Lower leg skin (tissue), 4 donors: Measurements from ENCODE around the gene VEGFD. TPM values are rescaled to one million over a fixed set of nuclear protein-coding genes. Genes with fewer than 3 reads are reported as not detected.

ENCODE experiments used
- DNase-seq, 2 donors: peaks; one replicate each; pipeline ENCODE4 v3.0.0-alpha.2; 2019; ENCODE audit warnings: low spot score in 2 of 2
- H3K4me3 ChIP-seq: fragments of 200-600 bp; sonication (generic); 2 replicates; pipeline ENCODE4 v1.5.1; 2017; ENCODE audit warnings: mild to moderate bottlenecking, low read depth; ENCODE audit not compliant: poor library complexity, severe bottlenecking
- POLR2A ChIP-seq, 2 donors: fragments of 450-650 bp; IDR thresholded peaks; one replicate each; pipeline ENCODE4 v1.6.1; 2016 to 2017; ENCODE audit warnings: antibody characterized with exemption in 2 of 2, mild to moderate bottlenecking in 1 of 2, moderate library complexity in 1 of 2
- WGBS, 2 donors: methylation state at CpG; one replicate each; pipeline ENCODE4 v1.1.5; 2018; 5-methylcytosine and 5-hydroxymethylcytosine counted together
- intact Hi-C: fragments of 100-400 bp; cut with DNase I; formaldehyde crosslinking; loops from one replicate; pipeline ENCODE4 v1.15.0; 2023; ENCODE audit warnings: low total_unique reads
- total RNA-seq, 4 donors: library from RNA; depleted of rRNA; stranded (reverse); fragments of >200 nt; gene quantifications; one replicate each; pipeline ENCODE4 v1.1.0, GENCODE V29; 2016
- TF ChIP-seq, protein P1 (sequence below), 3 donors: fragments of 450-650 bp; IDR thresholded peaks; one replicate each; pipeline ENCODE4 v1.5.1; 2016; ENCODE audit warnings: antibody characterized with exemption in 3 of 3, mild to moderate bottlenecking in 3 of 3, moderate library complexity in 2 of 3

The VEGFD gene
- total RNA-seq, 4 donors from 2014 or later: 1.5 to 1.8 TPM; not detected in 2

DNA sequence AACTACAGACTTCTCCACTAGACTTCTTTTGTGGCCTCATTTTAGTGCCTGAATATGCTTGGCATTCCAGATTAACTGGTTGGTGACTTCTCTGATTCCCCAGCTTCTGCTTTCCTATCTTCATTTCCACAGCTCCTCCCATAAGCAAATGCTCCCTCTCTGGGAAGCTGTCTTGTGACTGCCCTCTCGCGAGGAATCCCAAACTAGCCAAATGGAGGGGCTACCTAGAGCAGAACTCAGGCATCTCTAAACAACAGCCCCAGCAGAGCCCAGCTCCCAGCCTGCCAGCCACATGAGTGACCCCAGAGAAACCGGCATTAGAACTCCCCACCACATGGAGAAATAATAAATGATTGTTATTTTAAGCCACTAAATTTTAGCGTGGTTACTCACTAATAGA is 7.6 kb upstream of the VEGFD start:
- no peak for DNase-seq
- intact Hi-C loops: no loop called here
- 75 to 93% methylated on average over 4 of the region's 4 CpGs for WGBS, 2 donors
- TF ChIP-seq, protein P1, sequence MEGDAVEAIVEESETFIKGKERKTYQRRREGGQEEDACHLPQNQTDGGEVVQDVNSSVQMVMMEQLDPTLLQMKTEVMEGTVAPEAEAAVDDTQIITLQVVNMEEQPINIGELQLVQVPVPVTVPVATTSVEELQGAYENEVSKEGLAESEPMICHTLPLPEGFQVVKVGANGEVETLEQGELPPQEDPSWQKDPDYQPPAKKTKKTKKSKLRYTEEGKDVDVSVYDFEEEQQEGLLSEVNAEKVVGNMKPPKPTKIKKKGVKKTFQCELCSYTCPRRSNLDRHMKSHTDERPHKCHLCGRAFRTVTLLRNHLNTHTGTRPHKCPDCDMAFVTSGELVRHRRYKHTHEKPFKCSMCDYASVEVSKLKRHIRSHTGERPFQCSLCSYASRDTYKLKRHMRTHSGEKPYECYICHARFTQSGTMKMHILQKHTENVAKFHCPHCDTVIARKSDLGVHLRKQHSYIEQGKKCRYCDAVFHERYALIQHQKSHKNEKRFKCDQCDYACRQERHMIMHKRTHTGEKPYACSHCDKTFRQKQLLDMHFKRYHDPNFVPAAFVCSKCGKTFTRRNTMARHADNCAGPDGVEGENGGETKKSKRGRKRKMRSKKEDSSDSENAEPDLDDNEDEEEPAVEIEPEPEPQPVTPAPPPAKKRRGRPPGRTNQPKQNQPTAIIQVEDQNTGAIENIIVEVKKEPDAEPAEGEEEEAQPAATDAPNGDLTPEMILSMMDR (IDR thresholded peaks at IDR 0.05): no peak
- TF ChIP-seq POLR2A (IDR thresholded peaks at IDR 0.05): no peak
- no peak overlapping the region for H3K4me3 ChIP-seq

DNA sequence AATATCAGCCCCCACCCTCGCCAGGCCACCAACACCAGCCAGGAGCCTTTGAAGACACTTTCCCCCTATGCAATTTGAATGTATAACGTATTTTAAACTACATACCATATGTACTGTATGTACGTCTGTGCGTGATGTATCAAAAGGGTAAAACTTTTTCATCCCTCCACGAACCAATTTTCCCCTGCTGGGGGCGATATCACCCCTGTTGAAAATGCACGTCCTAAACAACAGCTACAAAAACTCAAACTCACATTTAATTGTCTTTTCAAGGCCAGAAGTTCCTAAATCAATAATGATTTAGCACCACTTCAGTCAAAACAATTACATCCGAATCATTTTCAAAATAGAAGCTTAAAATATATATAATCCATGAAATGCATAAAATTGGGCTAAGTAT is 1.4 kb downstream of the VEGFD start:
- WGBS, 2 donors: 72 to 93% methylated on average over 8 of the region's 8 CpGs

DNA sequence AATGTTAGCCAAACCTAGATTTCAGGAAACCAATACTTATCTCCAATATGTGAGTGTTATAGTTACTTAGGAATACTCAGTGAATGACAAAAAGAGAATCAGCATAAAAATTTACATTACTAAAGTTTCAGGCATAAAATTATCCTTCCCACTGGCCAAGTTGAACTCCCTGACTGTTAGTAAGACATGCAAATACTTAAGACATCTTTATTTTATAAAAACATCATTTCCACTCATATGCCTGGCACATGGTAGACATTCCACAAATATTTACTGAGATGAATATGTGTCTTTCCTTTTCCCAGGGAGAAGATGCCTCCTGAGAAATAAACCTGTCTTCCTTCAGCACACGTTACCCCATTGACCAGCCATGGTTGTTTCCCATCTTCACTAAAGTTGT is 7.3 kb downstream of the VEGFD start:
- TF ChIP-seq POLR2A (IDR thresholded peaks at IDR 0.05): no peak
- TF ChIP-seq, protein P1 (IDR thresholded peaks at IDR 0.05): no peak
- intact Hi-C loops: no loop called here
- no peak for DNase-seq
- no peak overlapping the region for H3K4me3 ChIP-seq
- WGBS, 2 donors: 55 to 75% methylated on average over 1 of the region's 1 CpG

More for the DNA sequence above, 1.4 kb downstream of the VEGFD start:
- DNase-seq: no peak
- intact Hi-C loops: no loop called here
- no peak overlapping the region for H3K4me3 ChIP-seq
- no peak for TF ChIP-seq POLR2A (IDR thresholded peaks at IDR 0.05)
- TF ChIP-seq, protein P1 (IDR thresholded peaks at IDR 0.05): no peak

DNA sequence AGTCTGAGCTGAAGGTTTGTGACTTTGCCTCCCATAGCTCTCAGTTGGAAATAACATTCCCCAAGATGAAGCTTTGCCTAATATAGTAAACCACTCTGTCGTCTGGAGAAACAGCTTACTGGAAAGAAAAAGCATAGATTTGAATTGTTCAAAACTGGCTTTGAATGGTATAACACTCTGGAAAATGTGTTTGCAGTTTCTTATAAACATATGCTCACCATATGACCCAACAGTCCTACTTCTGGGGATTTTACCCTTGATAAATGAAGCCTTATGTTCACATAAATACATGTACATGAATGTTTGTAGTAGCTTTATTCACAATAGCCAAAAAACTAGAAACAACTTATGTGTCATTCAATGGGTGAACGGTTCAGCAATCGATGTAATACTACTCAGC is 10.2 kb downstream of the VEGFD start:
- H3K4me3 ChIP-seq: no peak overlapping the region
- no peak for DNase-seq
- 53 to 75% methylated on average over 3 of the region's 3 CpGs for WGBS, 2 donors
- intact Hi-C loops: no loop called here
- no peak for TF ChIP-seq POLR2A (IDR thresholded peaks at IDR 0.05)
- TF ChIP-seq, protein P1 (IDR thresholded peaks at IDR 0.05): no peak

DNA sequence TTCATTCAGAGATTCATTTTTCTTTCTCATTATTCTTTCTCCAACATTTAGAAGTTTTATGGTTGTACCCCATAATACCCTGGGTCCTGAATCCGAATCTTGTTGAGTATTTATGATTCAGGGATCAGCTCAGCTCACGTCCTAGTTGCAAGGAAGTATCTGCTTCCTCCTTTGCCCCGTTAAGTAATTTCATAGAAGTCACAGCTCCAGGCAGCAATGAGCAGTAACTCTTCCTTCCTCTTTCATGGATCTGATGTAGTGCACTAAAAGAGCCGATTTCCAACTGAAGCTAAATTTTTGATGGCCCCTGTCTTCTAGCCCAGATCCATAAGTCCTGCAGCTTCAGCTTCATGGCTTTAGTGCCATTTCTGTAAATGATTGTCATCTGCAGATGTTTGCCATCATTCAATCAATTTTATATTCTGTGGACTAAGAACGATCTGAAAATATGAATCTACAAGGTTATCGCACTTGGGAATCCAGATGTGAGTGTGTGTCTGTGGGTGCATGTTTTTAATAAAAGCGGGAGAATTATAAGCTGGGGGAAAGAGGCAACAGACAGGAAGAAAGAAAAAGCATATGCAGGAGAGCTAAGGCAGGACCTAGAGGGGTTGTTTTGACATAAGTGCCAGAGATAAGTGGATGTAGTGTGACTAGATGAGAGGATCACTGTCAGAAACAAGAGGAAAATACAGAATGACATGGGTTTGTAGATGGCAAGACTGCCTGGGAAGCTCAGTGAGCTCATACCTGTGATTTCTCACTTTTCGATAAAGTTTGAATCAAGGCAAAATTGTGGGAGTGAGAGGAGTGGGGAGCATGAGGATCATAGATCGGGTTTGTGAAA is 17.5 kb downstream of the VEGFD start:
- 64 to 77% methylated on average over 9 of the region's 9 CpGs for WGBS, 2 donors
- intact Hi-C loops: no loop called here
- H3K4me3 ChIP-seq: no peak overlapping the region
- DNase-seq: no peak
- TF ChIP-seq, protein P1 (IDR thresholded peaks at IDR 0.05): no peak
- TF ChIP-seq POLR2A (IDR thresholded peaks at IDR 0.05): no peak
